ENCODE results near the gene AGPAT2. TPM values are rescaled to one million over a fixed set of nuclear protein-coding genes. Genes with fewer than 3 reads are reported as not detected.

AGPAT2 gene
- polyA plus RNA-seq, 1 of the 3 experiments (the other 2 are of a cell fraction): 46.8 TPM

DNA sequence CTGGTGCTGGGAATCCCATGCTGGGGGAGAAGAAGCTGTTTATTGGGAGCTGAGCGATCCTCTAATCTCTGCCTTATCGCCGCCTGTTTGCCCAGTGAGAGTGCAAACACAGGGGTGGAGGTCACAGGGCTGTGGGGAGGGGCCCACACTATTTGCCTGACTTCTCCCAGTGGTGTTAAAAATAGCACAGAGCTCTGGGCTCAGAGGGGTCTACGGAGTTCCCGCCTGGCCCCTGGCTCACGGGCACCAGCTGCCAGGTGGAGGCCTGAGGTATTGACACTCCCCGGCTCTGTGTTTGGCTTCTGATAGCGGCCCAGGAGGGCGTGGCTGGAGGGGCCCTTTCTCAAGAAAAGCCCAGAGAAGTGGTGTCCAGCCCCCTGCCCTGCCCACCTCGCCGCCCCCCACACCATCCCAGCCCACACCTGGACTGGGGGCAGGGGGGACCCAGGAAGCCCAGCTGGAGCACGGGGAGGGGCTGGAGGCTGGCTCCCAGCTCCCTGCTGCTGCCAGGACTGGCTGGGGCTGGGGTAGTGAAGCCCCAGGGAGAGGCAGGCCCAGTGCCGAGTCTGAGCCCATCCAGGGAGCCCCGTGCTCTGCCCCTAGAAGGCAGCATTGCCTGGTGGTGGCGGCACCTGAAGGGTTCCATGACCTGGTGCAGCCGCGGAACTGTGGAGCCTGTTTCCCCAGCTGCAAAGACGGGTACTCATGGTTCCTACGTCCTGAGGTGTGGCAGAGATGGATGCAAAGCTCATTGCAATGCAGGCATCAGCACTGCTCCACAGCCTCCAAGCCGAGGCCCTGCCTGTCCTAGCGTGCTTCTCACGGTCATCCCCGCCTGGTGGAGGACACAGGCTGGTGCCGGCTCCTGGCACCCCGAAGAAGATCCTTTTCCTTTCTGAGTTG lies 60.3 kb downstream of the AGPAT2 start:
- peaks cover 9 to 16% of the 10 kb centered on the region in 2 experiments; a peak in 1 of 4 replicates for H3K4me1 ChIP-seq (ENCODE audit: control insufficient read depth in 1 of 2, insufficient read depth in 2 of 2, low read depth in 1 of 2, low read length in 1 of 2)
- no peak overlapping the region for H3K4me2 ChIP-seq
- H4K20me1 ChIP-seq (ENCODE audit: insufficient read depth): no peaks in the 10 kb centered on the region
- ChIA-PET CTCF (interaction anchor here (1.3 to 9.0 kb wide), 3 partner anchors 9 to 140 kb away, joined by 4 to 320 read pairs (median 14); no protein-coding TSS in a partner anchor), POLR2A (no interaction called here)
- peaks cover 9% of the 10 kb centered on the region for H3F3A ChIP-seq (replicated peaks; ENCODE audit: insufficient read depth)
- WGBS (ENCODE audit: low lambda C conversion rate): 80% methylated on average over 11 of the region's 25 CpGs
- no peak overlapping the region for H3K27ac ChIP-seq (ENCODE audit: low read depth in 2 of 2, low read length in 1 of 2)
- no peaks in the 10 kb centered on the region for H3K36me3 ChIP-seq (replicated peaks in 1 of 2; ENCODE audit: control insufficient read depth in 1 of 2, insufficient read depth in 2 of 2, low read length in 1 of 2)
- H3K79me2 ChIP-seq (ENCODE audit: insufficient read depth): no peaks in the 10 kb centered on the region
- H3K9me3 ChIP-seq: no peaks in the 10 kb centered on the region
- no peak overlapping the region for H3K4me3 ChIP-seq (ENCODE audit: low read depth in 2 of 2, low read length in 1 of 2)
- TF ChIP-seq TAF1 (IDR thresholded peaks at IDR 0.05; ENCODE audit: borderline replicate concordance, low read depth, low read length) (no peak), TCF12 (IDR thresholded peaks at IDR 0.05) (no peak), TEAD4 (IDR thresholded peaks at IDR 0.05; ENCODE audit: borderline replicate concordance, insufficient read depth) (no peak)
- TF ChIP-seq, protein P1, sequence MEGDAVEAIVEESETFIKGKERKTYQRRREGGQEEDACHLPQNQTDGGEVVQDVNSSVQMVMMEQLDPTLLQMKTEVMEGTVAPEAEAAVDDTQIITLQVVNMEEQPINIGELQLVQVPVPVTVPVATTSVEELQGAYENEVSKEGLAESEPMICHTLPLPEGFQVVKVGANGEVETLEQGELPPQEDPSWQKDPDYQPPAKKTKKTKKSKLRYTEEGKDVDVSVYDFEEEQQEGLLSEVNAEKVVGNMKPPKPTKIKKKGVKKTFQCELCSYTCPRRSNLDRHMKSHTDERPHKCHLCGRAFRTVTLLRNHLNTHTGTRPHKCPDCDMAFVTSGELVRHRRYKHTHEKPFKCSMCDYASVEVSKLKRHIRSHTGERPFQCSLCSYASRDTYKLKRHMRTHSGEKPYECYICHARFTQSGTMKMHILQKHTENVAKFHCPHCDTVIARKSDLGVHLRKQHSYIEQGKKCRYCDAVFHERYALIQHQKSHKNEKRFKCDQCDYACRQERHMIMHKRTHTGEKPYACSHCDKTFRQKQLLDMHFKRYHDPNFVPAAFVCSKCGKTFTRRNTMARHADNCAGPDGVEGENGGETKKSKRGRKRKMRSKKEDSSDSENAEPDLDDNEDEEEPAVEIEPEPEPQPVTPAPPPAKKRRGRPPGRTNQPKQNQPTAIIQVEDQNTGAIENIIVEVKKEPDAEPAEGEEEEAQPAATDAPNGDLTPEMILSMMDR (IDR thresholded peaks at IDR 0.05): peak; percentile 16
- no peaks in the 10 kb centered on the region for H3K27me3 ChIP-seq (ENCODE audit: insufficient read depth)
- no peak for DNase-seq
- H3K9ac ChIP-seq: no peak overlapping the region
- H2AFZ ChIP-seq (ENCODE audit: low read depth): no peak overlapping the region
- H3K9me2 ChIP-seq: no peaks in the 10 kb centered on the region

DNA sequence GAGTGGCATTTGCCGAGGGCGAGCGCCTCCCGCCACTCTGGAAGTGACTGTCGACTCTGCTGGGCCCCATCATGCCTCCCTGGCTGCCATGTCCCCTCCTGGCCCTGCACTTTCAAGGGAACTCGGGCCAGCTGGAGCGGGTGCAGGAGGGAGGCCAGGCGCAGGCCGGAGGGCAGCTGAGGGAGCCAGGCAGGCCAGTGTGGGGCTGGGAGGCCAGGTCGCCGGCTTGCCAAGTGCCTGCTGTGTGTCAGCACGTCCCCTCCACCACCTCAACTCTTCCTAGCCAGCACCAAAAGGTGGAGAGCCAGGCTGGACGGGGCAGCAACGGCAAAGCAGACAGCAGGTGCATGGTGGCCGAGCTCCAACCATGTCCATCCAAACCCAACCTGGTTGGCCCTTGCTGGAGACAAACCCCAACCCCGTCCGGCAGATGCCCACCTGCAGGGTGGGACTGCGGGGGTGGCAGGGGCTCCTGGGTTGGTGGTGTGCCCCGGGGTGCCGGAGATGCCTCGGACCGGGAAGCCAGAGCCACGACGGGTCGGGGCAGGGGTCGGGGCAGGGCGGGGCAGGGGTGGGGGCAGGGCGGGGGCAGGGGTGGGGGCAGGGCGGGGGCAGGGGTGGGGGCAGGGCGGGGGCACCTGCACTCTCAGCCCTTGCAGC lies 61.1 kb downstream of the AGPAT2 start:
- no peak overlapping the region for H2AFZ ChIP-seq (ENCODE audit: low read depth)
- 90% methylated on average over 12 of the region's 30 CpGs for WGBS (ENCODE audit: low lambda C conversion rate)
- H3F3A ChIP-seq (replicated peaks; ENCODE audit: insufficient read depth): peaks cover 7% of the 10 kb centered on the region
- no peaks in the 10 kb centered on the region for H3K9me3 ChIP-seq
- H3K4me2 ChIP-seq: no peak overlapping the region
- no peak overlapping the region for H3K27ac ChIP-seq (ENCODE audit: low read depth in 2 of 2, low read length in 1 of 2)
- no peaks in the 10 kb centered on the region for H3K36me3 ChIP-seq (replicated peaks in 1 of 2; ENCODE audit: control insufficient read depth in 1 of 2, insufficient read depth in 2 of 2, low read length in 1 of 2)
- POLR2A ChIA-PET: interaction anchor here (0.9 to 1.6 kb wide), 2 partner anchors 39 to 141 kb away, joined by 4 to 8 read pairs; no protein-coding TSS in a partner anchor
- H3K79me2 ChIP-seq (ENCODE audit: insufficient read depth): no peaks in the 10 kb centered on the region
- H3K4me1 ChIP-seq (ENCODE audit: control insufficient read depth in 1 of 2, insufficient read depth in 2 of 2, low read depth in 1 of 2, low read length in 1 of 2): peaks cover 9 to 15% of the 10 kb centered on the region in 2 experiments; a peak in 1 of 4 replicates
- no peak overlapping the region for H3K9ac ChIP-seq
- no peak overlapping the region for H3K4me3 ChIP-seq (ENCODE audit: low read depth in 2 of 2, low read length in 1 of 2)
- no peak for DNase-seq
- no peaks in the 10 kb centered on the region for H3K27me3 ChIP-seq (ENCODE audit: insufficient read depth)
- no peaks in the 10 kb centered on the region for H4K20me1 ChIP-seq (ENCODE audit: insufficient read depth)
- H3K9me2 ChIP-seq: no peaks in the 10 kb centered on the region
- CTCF ChIA-PET: interaction anchor here (1.2 to 9.0 kb wide), 5 partner anchors 19 to 167 kb away, joined by 3 to 320 read pairs (median 5); no protein-coding TSS in a partner anchor
- TF ChIP-seq GATA2 (CRISPR knock-in tag; IDR thresholded peaks at IDR 0.05): no peak
- no peak for TF ChIP-seq EZH2phosphoT487 (IDR thresholded peaks at IDR 0.05; ENCODE audit: borderline replicate concordance, low read depth)
- TF ChIP-seq, protein P2, sequence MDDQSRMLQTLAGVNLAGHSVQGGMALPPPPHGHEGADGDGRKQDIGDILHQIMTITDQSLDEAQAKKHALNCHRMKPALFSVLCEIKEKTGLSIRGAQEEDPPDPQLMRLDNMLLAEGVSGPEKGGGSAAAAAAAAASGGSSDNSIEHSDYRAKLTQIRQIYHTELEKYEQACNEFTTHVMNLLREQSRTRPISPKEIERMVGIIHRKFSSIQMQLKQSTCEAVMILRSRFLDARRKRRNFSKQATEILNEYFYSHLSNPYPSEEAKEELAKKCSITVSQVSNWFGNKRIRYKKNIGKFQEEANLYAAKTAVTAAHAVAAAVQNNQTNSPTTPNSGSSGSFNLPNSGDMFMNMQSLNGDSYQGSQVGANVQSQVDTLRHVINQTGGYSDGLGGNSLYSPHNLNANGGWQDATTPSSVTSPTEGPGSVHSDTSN (IDR thresholded peaks at IDR 0.05): no peak
- TF ChIP-seq, protein P3, sequence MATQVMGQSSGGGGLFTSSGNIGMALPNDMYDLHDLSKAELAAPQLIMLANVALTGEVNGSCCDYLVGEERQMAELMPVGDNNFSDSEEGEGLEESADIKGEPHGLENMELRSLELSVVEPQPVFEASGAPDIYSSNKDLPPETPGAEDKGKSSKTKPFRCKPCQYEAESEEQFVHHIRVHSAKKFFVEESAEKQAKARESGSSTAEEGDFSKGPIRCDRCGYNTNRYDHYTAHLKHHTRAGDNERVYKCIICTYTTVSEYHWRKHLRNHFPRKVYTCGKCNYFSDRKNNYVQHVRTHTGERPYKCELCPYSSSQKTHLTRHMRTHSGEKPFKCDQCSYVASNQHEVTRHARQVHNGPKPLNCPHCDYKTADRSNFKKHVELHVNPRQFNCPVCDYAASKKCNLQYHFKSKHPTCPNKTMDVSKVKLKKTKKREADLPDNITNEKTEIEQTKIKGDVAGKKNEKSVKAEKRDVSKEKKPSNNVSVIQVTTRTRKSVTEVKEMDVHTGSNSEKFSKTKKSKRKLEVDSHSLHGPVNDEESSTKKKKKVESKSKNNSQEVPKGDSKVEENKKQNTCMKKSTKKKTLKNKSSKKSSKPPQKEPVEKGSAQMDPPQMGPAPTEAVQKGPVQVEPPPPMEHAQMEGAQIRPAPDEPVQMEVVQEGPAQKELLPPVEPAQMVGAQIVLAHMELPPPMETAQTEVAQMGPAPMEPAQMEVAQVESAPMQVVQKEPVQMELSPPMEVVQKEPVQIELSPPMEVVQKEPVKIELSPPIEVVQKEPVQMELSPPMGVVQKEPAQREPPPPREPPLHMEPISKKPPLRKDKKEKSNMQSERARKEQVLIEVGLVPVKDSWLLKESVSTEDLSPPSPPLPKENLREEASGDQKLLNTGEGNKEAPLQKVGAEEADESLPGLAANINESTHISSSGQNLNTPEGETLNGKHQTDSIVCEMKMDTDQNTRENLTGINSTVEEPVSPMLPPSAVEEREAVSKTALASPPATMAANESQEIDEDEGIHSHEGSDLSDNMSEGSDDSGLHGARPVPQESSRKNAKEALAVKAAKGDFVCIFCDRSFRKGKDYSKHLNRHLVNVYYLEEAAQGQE (IDR thresholded peaks at IDR 0.05; ENCODE audit: low read depth, low read length): no peak
- TF ChIP-seq, protein P4, sequence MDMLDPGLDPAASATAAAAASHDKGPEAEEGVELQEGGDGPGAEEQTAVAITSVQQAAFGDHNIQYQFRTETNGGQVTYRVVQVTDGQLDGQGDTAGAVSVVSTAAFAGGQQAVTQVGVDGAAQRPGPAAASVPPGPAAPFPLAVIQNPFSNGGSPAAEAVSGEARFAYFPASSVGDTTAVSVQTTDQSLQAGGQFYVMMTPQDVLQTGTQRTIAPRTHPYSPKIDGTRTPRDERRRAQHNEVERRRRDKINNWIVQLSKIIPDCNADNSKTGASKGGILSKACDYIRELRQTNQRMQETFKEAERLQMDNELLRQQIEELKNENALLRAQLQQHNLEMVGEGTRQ (IDR thresholded peaks at IDR 0.05; ENCODE audit: borderline replicate concordance, low read depth, low read length): no peak
- TF ChIP-seq POLR2AphosphoS5 (IDR thresholded peaks at IDR 0.05; ENCODE audit: low read depth, low read length): no peak
- TF ChIP-seq TEAD4 (IDR thresholded peaks at IDR 0.05; ENCODE audit: borderline replicate concordance, insufficient read depth): no peak
- no peak for TF ChIP-seq RXRA (IDR thresholded peaks at IDR 0.05; ENCODE audit: borderline replicate concordance, low read depth)
- no peak for TF ChIP-seq NRF1 (IDR thresholded peaks at IDR 0.05; ENCODE audit: low read depth, low read length)
- TF ChIP-seq RAD21 (IDR thresholded peaks at IDR 0.05; ENCODE audit: low read length): no peak
- TF ChIP-seq SMC3 (IDR thresholded peaks at IDR 0.05; ENCODE audit: low read depth, low read length): no peak
- no peak for TF ChIP-seq FOXJ3 (CRISPR knock-in tag; IDR thresholded peaks at IDR 0.05)
- TF ChIP-seq, protein P5, sequence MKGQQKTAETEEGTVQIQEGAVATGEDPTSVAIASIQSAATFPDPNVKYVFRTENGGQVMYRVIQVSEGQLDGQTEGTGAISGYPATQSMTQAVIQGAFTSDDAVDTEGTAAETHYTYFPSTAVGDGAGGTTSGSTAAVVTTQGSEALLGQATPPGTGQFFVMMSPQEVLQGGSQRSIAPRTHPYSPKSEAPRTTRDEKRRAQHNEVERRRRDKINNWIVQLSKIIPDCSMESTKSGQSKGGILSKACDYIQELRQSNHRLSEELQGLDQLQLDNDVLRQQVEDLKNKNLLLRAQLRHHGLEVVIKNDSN (IDR thresholded peaks at IDR 0.05; ENCODE audit: borderline replicate concordance, low read depth): no peak
